Hindlimb muscle (tissue), 1 donor: Measurements from ENCODE around the gene M6PR. TPM values are rescaled to one million over a fixed set of nuclear protein-coding genes. Genes with fewer than 3 reads are reported as not detected.

Experiments used
- DNase-seq: peaks from one replicate; pipeline ENCODE4 v3.0.0-alpha.2; 2013
- polyA plus RNA-seq: library from polyadenylated mRNA; unstranded; fragments of 120-200 nt; gene quantifications from one replicate; pipeline ENCODE4 v1.2.1, GENCODE V29; 2013; ENCODE audit not compliant: insufficient read length

Gene M6PR
- polyA plus RNA-seq = 111 TPM

- DNase-seq = peak; percentile 94
Observed at GRCh38 chr12:8949342-8950220, at the start of gene M6PR. M6PR (minus strand) TSS chr12:8949645; CDS start chr12:8946404, 3,241 bp downstream.

GRCh38 chr12:8996682-8997405, 47.4 kb upstream of the M6PR start:
- DNase-seq = no peak

GRCh38 chr12:8995021-8995775, 45.8 kb upstream of the M6PR start:
- no peak for DNase-seq

- no peak for DNase-seq
Observed at GRCh38 chr12:8993827-8994226, 44.4 kb upstream of the M6PR start.

- no peak for DNase-seq
Observed at GRCh38 chr12:8991371-8992345, 42.2 kb upstream of the M6PR start.

DNA sequence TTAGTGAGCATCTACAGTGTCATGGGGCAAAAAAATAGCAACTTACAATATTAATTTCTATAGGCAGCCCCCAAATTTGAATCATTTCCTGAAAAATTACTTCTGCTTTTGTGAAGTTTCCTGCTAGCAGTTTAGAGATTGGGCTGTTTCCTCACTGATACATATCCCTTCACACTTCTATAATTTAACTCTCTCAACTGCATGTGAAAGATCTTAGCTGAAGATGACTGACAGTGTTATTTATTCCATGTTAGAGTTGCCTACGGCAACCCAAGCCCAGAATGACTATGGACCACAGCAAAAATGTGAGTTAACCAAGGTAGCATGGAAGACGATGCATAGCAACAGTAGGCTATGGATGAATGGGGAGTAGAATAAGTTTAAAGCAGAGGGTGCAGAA, 40.0 kb upstream of the M6PR start, which contains the start of gene KLRG1:
Gene KLRG1, plus strand, starts transcription at position 134 of the 400 bp plus-strand sequence. Its CDS starts 90 bp downstream, at position 224.
- DNase-seq = no peak

- DNase-seq = no peak
Observed at GRCh38 chr12:8987685-8988084, 38.2 kb upstream of the M6PR start.

DNA sequence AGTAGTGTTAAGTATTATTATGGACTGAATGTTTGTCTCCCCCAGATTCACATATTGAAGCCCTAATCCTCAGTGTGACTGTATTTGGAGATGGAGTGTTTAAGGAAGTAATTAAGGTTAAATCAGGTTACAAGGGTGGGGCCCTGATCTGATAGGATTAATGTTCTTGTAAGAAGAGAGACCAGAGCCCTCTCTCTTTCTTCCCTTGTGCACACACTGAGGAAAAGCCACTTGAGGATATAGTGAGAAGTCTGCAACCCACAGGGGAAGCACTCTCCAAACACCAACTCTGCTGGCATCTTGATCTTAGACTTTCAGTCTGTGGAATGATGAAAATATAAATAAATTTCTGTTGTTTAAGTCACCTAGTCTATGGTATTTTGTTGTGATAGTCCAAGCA, 37.7 kb upstream of the M6PR start:
- DNase-seq = no peak

- DNase-seq = no peak
Observed at GRCh38 chr12:8985213-8985754, 35.8 kb upstream of the M6PR start.

GRCh38 chr12:8980137-8980536, 30.7 kb upstream of the M6PR start:
- no peak for DNase-seq

- DNase-seq = no peak
Observed at GRCh38 chr12:8970432-8970831, 21.0 kb upstream of the M6PR start.

- no peak for DNase-seq
Observed at GRCh38 chr12:8969861-8970411, 20.5 kb upstream of the M6PR start.

DNA sequence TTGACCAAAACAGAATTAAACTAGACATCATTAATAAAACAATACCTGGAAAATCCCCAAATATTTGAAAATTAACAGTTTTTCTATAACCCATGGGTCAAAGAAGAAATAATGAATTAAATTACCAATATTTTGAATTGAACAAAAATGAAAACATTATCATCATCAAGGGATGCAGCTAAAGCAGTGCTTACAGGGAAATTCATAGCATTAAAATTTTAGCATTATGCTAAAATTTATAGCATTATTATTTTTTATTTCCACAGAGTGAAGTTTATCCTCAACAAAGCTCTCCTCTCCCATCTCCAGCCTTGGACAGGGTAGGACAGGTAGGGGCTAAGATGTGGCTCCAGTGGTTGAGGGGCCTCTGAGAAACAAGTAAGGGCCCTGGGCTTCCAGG, 19.3 kb upstream of the M6PR start:
- DNase-seq = no peak

- no peak for DNase-seq
Observed at GRCh38 chr12:8960176-8960575, 10.7 kb upstream of the M6PR start.

DNA sequence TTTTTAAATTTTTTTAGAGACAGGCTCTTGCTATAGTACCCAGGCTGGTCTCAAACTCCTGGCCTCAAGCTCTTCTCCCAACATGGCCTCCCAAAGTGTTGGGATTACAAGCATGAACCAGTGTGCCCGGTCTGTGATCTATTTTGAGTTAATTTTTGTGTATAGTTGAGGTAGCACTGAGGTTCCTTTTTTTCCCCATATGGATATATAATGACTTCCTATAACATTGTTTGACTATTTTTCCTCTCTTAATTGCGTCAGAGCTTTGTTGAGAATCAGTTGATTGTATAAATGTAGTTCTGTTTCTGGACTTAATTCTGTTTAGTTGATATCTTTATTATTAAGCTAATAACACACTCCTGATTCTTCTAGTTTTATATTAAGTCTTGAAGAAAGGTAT, 8.6 kb upstream of the M6PR start:
- no peak for DNase-seq

DNA sequence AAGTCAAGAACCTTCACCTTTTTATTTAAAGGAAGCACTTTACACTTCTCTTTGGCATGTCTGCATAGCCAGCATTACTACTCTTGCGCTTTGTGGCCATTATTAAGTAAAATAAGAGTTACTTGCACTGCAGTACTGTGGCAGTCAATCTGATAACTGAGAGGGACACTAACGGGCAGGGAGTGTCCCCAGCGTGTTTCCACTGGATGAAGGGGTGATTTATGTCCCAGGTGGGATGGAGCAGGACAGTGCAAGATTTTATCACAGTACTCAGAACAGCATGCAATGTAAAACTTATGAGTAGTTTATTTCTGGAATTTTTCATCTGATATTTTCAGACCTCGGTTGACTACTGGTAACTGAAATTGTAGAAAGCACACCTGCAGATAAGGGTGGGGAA, 8.1 kb upstream of the M6PR start:
- DNase-seq = no peak

DNA sequence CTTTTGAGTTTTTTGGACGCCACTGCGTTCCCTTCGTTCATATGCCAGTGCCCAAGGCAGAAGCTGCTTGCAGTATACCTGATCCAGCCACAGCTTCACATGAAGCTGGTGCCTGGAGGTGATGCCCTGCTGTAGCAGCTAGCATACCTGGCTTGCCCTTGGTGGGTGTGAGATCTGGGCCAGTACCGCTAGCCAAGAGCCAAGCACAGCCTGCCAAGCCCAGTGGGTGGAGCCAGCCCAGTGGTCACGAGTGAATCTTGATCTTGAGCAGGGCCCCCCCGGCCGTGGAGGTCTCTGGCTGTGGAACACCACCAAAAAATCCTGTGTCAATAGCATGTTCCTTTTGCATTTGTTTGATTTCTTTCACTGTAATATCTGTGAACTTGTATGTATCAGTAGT, 7.3 kb upstream of the M6PR start:
- DNase-seq = no peak

DNA sequence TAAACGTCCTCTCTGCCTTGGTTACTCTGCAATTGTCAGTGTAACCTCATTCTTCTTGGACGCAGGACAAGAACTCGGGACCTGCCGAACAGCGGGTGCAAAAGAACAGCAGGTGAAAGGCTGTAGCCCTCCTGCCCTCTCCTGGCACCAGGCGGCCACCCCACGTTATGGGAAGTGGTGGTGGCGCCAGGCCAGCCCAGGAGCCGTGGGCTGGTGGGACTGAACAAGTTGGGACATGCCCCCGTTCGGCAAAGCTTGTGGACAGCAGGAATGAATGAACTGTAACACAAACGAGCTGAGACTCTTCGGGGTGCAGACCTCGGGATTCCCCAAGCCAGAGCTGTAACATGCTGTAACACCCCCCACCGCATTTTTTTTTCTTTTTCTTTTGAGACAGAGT, 6.6 kb upstream of the M6PR start:
- no peak for DNase-seq

DNA sequence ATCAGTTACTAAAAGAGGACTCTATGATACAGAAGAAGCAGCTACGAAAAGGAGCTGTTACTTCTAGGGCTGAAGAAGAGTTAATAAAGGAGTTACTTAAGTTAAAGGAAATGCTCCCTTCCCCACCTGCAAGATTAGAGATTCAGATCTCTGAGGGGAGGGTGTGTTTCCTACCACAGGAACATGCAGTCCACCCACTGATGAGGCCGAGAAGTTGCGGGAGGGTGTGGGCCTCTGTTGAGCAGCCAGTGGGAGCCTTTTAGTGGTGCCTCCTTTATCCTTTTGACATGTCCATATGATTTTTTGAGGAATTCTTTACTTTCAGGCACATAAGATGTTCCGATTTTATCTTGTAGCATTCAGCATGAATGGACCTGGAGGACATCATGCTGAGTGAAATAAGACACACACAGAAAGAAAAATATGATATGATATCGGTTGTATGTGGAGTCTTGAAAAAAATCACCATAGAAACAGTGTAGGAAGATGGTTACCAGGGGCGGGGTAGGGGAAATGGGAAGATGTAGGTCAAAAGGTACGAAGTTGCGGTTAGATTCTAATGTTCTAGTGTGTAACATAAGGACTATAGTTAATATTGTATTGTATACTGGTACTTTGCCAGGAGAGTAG, 4.4 kb upstream of the M6PR start:
- DNase-seq = no peak

- DNase-seq = no peak
Observed at GRCh38 chr12:8951744-8952143, 2.3 kb upstream of the M6PR start.
